C4-2B (cell line): ENCODE results near the gene PPP1R7.
A peak's percentile ranks its signal among the peaks of the same experiment; 100 is the strongest.

Experiments used
- CTCF ChIP-seq: fragments of 450-650 bp; conservative IDR thresholded peaks from 2 replicates; pipeline ENCODE4 v1.5.1; 2017; ENCODE audit warnings: mild to moderate bottlenecking
- ZFX ChIP-seq: fragments of 450-650 bp; IDR thresholded peaks from 2 replicates; pipeline ENCODE4 v1.6.1; 2017

- TF ChIP-seq CTCF: peak; percentile 51
- TF ChIP-seq ZFX: no peak
These were observed 68.1 kb downstream of the PPP1R7 start for GRCh38 chr2:241218131-241219029.
